Lung (tissue), 12 donors: ENCODE results near the gene RAMP3. TPM values are rescaled to one million over a fixed set of nuclear protein-coding genes. Genes with fewer than 3 reads are reported as not detected.

Source experiments
- ATAC-seq: fragments of 200-7000 bp; cut with Tn5 transposase; one replicate; pipeline ENCODE4 v1.9.1; 2020; ENCODE audit warnings: moderate number of reproducible peaks; ENCODE audit not compliant: insufficient read depth, low FRiP score
- DNase-seq, 3 donors: peaks; one replicate each; pipeline ENCODE4 v3.0.0-alpha.2; 2013 to 2017
- H3K27ac ChIP-seq, 2 donors: one replicate each; pipeline ENCODE4 v1.5.1; 2013; ENCODE audit warnings: mild to moderate bottlenecking in 2 of 2, moderate library complexity in 2 of 2, control low read depth in 1 of 2, inconsistent platforms in 1 of 2, low read depth in 1 of 2, low read length in 1 of 2
- H3K27me3 ChIP-seq, 3 donors: one replicate each; pipeline ENCODE4 v1.5.1; 2013; ENCODE audit warnings: low read length in 2 of 3; ENCODE audit not compliant: control insufficient read depth in 3 of 3, insufficient read depth in 3 of 3
- H3K36me3 ChIP-seq, 4 donors: one replicate each; pipeline ENCODE4 v1.5.1; 2013; ENCODE audit warnings: low read length in 4 of 4, mild to moderate bottlenecking in 1 of 4, moderate library complexity in 1 of 4; ENCODE audit not compliant: control insufficient read depth in 4 of 4, insufficient read depth in 4 of 4
- H3K4me1 ChIP-seq, 5 donors: one replicate each; pipeline ENCODE4 v1.5.1; 2013; ENCODE audit warnings: low read length in 5 of 5, mild to moderate bottlenecking in 2 of 5, moderate library complexity in 1 of 5; ENCODE audit not compliant: control insufficient read depth in 5 of 5, insufficient read depth in 5 of 5
- H3K4me3 ChIP-seq: one replicate; pipeline ENCODE4 v1.5.1; 2013; ENCODE audit warnings: mild to moderate bottlenecking, control low read depth, moderate library complexity
- H3K9ac ChIP-seq, 2 donors: one replicate each; pipeline ENCODE4 v1.5.1; 2013; ENCODE audit warnings: low read length in 2 of 2, control low read depth in 1 of 2; ENCODE audit not compliant: insufficient read depth in 1 of 2
- H3K9me3 ChIP-seq, 4 donors: one replicate each; pipeline ENCODE4 v1.5.1; 2013; ENCODE audit warnings: low read length in 3 of 4, mild to moderate bottlenecking in 1 of 4, moderate library complexity in 1 of 4; ENCODE audit not compliant: control insufficient read depth in 4 of 4, insufficient read depth in 3 of 4
- CTCF ChIP-seq: IDR thresholded peaks from 2 replicates; pipeline ENCODE4 v1.5.1; 2012; ENCODE audit warnings: mild to moderate bottlenecking; ENCODE audit errors: control extremely low read depth, extremely low read depth
- WGBS, 2 donors: extraction: QIAGEN DNeasy Blood & Tissue Kit; methylation state at CpG; one replicate each; pipeline ENCODE4 v1.1.7; 2013; 5-methylcytosine and 5-hydroxymethylcytosine counted together
- polyA plus RNA-seq, 2 donors: library from polyadenylated mRNA; stranded (reverse); fragments of 200-250 nt; gene quantifications; one replicate each; pipeline ENCODE4 v1.2.1, GENCODE V29; 2013
- total RNA-seq, 2 donors: library from RNA; depleted of rRNA in 1 of 2; stranded (reverse); fragments of >200 nt in 1 of 2; gene quantifications; one replicate each; pipeline ENCODE4 v1.2.1, GENCODE V29; 2014 to 2021
- donor health status: control.
- donor health status: control.
- donor health status: Bipolar disorder and iron deficiency.
- donor health status: healthy.
- donor health status: DM: yes; HTN: yes; CAD: no.

Gene RAMP3
- total and polyA plus RNA-seq, 4 donors, result 47.3 to 116 (median 63.3) TPM

DNA sequence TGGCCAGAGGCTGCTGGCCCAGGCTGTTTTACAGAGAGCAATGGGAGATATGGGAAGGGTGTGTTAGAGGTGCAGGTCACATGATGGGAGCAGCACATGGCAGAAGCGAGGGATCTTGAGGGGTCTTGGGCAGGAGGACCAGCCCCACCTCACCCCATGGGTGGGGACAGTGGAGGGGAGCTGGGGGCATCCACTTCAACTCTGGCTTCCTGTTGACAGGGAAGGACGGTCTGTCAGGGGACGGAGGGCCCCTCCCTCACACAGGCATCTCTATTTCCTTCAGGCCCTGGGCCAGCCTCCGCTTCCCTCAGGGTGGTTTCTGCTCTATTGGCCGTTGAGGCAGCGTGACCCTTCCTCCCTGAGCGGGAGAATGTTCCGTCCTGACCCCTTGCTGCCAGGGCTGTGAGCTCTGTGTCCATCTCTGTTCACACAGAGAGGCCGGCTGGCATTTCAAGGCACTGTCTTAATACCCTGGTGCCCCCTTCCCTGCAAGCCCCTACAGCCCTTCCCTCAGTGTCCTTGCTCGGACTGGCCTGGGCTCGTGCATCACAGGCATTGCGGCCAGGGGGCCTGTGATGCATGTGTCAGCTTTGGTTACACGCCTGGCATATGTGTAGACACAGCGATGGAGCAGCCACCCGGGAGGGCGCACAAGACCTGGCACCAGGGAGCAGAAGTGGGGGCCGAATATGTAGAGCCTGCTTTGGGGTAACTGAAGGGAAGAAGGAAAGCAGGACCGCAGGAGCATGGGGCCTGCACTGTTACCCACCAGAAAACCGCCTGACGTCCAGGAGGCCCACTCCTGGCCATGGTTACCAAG, 31.8 kb downstream of the RAMP3 start:
- DNase-seq (no peak), ATAC-seq (no peak)
- Histone ChIP-seq H3K27ac (no peak overlapping the region), H3K9me3 (no peaks in the 10 kb centered on the region), H3K9ac (no peak overlapping the region), H3K36me3 (no peaks in the 10 kb centered on the region), H3K4me1 (peaks cover 0 to 9% (median 0%) of the 10 kb centered on the region in 5 donors), H3K27me3 (no peaks in the 10 kb centered on the region), H3K4me3 (no peak overlapping the region)
- no peak for TF ChIP-seq CTCF
- 80 to 85% methylated on average over 20 of the region's 20 CpGs for WGBS, 2 donors

DNA sequence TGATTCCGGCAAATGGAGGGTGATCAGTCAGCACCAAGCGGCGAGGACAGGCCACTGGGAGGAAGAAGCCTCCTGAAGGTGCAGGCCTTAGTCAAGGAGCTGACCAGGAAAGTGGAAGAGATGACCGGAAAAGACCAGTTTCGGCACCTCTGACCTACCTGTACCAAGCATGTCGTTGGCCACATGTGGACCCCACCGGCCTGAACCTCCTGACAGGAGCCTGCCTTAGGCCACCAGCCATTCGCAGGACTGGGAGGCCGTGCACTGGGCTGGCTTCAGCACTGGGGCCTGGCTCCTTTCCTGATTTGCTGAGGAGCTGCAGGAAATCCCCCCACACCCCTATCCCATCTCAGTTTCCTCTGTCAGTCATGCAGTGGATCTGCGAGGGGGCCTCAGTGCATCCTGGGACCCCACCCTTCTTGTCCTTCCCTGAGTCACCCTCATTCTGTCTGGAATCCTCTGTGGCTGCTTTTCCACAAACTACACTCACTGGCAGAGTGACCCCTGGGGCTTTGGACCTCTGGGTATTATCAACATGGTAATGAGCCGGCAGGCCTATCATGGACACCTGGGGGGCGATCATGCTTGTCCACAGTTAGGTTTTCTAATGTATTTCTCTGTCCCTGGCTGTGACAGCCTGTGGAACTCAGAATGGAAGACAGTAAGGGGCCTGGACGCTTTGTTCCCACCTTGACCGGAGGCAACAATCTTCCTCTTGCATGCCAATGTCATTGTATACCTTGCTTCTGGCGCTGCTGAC, 33.0 kb downstream of the RAMP3 start:
- Histone ChIP-seq H3K27ac (no peak overlapping the region), H3K4me3 (no peak overlapping the region)
- DNase-seq, result no peak

GRCh38 chr7:45191396-45191795, 33.8 kb downstream of the RAMP3 start:
- H3K4me1 ChIP-seq, result peaks cover 0 to 8% (median 0%) of the 10 kb centered on the region in 5 donors
- TF ChIP-seq CTCF, result no peak
- no peak overlapping the region for H3K27ac ChIP-seq
- H3K9ac ChIP-seq, result no peak overlapping the region
- ATAC-seq (no peak), DNase-seq (no peak)
- H3K9me3 ChIP-seq, result no peaks in the 10 kb centered on the region
- H3K36me3 ChIP-seq, result no peaks in the 10 kb centered on the region
- no peaks in the 10 kb centered on the region for H3K27me3 ChIP-seq
- 94 to 97% methylated on average over 3 of the region's 3 CpGs for WGBS, 2 donors
- no peak overlapping the region for H3K4me3 ChIP-seq

More for the DNA sequence above, 33.0 kb downstream of the RAMP3 start:
- no peak for ATAC-seq
- no peak for TF ChIP-seq CTCF
- no peaks in the 10 kb centered on the region for H3K36me3 ChIP-seq
- H3K9me3 ChIP-seq, result no peaks in the 10 kb centered on the region
- 89 to 92% methylated on average over 15 of the region's 15 CpGs for WGBS, 2 donors
- no peak overlapping the region for H3K9ac ChIP-seq
- H3K27me3 ChIP-seq, result no peaks in the 10 kb centered on the region
- H3K4me1 ChIP-seq, result peaks cover 0 to 9% (median 0%) of the 10 kb centered on the region in 5 donors
